SU-DHL-6 (cell line): ENCODE results near the gene TBK1.

Experiments used
- CTCF ChIP-seq: fragments of 200-600 bp; sonication (generic); IDR thresholded peaks from one replicate; pipeline ENCODE4 v1.5.1; 2017; ENCODE audit warnings: antibody characterized with exemption, mild to moderate bottlenecking, low read length, moderate library complexity; ENCODE audit not compliant: insufficient read depth, poor library complexity, severe bottlenecking
- EZH2phosphoT487 ChIP-seq: fragments of 200-600 bp; sonication (generic), shearing (Covaris generic); conservative IDR thresholded peaks from 2 replicates; pipeline ENCODE4 v1.6.1; 2018; ENCODE audit warnings: mild to moderate bottlenecking, antibody characterized with exemption, low read length, moderate library complexity, mixed read lengths

GRCh38 chr12:64522807-64523206 lies 70.9 kb downstream of the TBK1 start:
- TF ChIP-seq CTCF (no peak), EZH2phosphoT487 (no peak)
